Neuronal stem cell (in vitro differentiated cells): ENCODE measurements around the gene TSPAN7.

Source experiments
- DNase-seq: peaks from one replicate; pipeline ENCODE4 v3.0.0-alpha.2; 2013; ENCODE audit warnings: low spot score
- H2AFZ ChIP-seq: one replicate; pipeline ENCODE4 v1.6.1; 2013; ENCODE audit warnings: mild to moderate bottlenecking, low read length, inconsistent platforms
- H2AK5ac ChIP-seq: 2 replicates; pipeline ENCODE4 v1.6.1; 2013; ENCODE audit warnings: low read depth, mild to moderate bottlenecking, inconsistent platforms, low read length, moderate library complexity, mixed read lengths
- H2BK120ac ChIP-seq: 2 replicates; pipeline ENCODE4 v1.6.1; 2013; ENCODE audit warnings: low read depth, mild to moderate bottlenecking, inconsistent platforms, low read length, moderate library complexity, mixed read lengths
- H2BK12ac ChIP-seq: one replicate; pipeline ENCODE4 v1.6.1; 2013; ENCODE audit warnings: low read length, inconsistent platforms
- H2BK15ac ChIP-seq: 2 replicates; pipeline ENCODE4 v1.6.1; 2013; ENCODE audit warnings: mild to moderate bottlenecking, low read length, inconsistent platforms, mixed read lengths
- H2BK5ac ChIP-seq: one replicate; pipeline ENCODE4 v1.6.1; 2013; ENCODE audit warnings: inconsistent platforms, mild to moderate bottlenecking, low read length, moderate library complexity
- H3K14ac ChIP-seq: one replicate; pipeline ENCODE4 v1.6.1; 2013; ENCODE audit warnings: low read length, inconsistent platforms
- H3K18ac ChIP-seq: 2 replicates; pipeline ENCODE4 v1.6.1; 2013; ENCODE audit warnings: low read length, inconsistent platforms
- H3K23ac ChIP-seq: 2 replicates; pipeline ENCODE4 v1.6.1; 2013; ENCODE audit warnings: low read depth, mild to moderate bottlenecking, mixed read lengths, low read length, inconsistent platforms; ENCODE audit not compliant: poor library complexity
- H3K27ac ChIP-seq: replicated peaks from 3 replicates; pipeline ENCODE4 v1.5.1; 2013; ENCODE audit warnings: low read length, inconsistent platforms
- H3K27me3 ChIP-seq, 3 experiments: 2 replicates each; pipeline ENCODE4 v1.6.1; 2013; ENCODE audit warnings: low read length in 3 of 3, mild to moderate bottlenecking in 2 of 3, inconsistent platforms in 1 of 3, low read depth in 1 of 3, mixed read lengths in 1 of 3, moderate library complexity in 1 of 3; ENCODE audit not compliant: control insufficient read depth in 3 of 3, insufficient read depth in 3 of 3
- H3K36me3 ChIP-seq, 2 donors: replicated peaks in 1 of 2; 2 replicates each; pipeline ENCODE4 v1.6.1; 2013; ENCODE audit warnings: low read length in 2 of 2; ENCODE audit not compliant: control insufficient read depth in 2 of 2, insufficient read depth in 2 of 2
- H3K4ac ChIP-seq: 2 replicates; pipeline ENCODE4 v1.6.1; 2013; ENCODE audit warnings: inconsistent platforms, mild to moderate bottlenecking, low read length, moderate library complexity
- H3K4me1 ChIP-seq, 2 donors: 1 replicate in 1 of 2; 2 replicates in 1 of 2; pipeline ENCODE4 v1.6.1; 2013; ENCODE audit warnings: low read length in 2 of 2, low read depth in 1 of 2; ENCODE audit not compliant: control insufficient read depth in 2 of 2, insufficient read depth in 1 of 2
- H3K4me2 ChIP-seq: one replicate; pipeline ENCODE4 v1.6.1; 2013; ENCODE audit warnings: mild to moderate bottlenecking, low read length, inconsistent platforms; ENCODE audit not compliant: insufficient read depth, poor library complexity, severe bottlenecking
- H3K4me3 ChIP-seq, 2 donors: 2 replicates each; pipeline ENCODE4 v1.5.1; 2013; ENCODE audit warnings: low read length in 2 of 2, mild to moderate bottlenecking in 2 of 2, inconsistent platforms in 1 of 2, moderate library complexity in 1 of 2
- H3K79me1 ChIP-seq: one replicate; pipeline ENCODE4 v1.6.1; 2013; ENCODE audit warnings: low read depth, mild to moderate bottlenecking, inconsistent platforms, low read length, moderate library complexity
- H3K9ac ChIP-seq: one replicate; pipeline ENCODE4 v1.6.1; 2013; ENCODE audit warnings: mild to moderate bottlenecking, low read depth, low read length, inconsistent platforms; ENCODE audit not compliant: poor library complexity
- H3K9me3 ChIP-seq, 2 donors: replicated peaks in 1 of 2; 2 replicates each; pipeline versions ENCODE3 to v1.6.1; 2013; ENCODE audit warnings: low read length in 2 of 2, mild to moderate bottlenecking in 2 of 2, inconsistent platforms in 1 of 2, low read depth in 1 of 2, mixed read lengths in 1 of 2, moderate library complexity in 1 of 2; ENCODE audit not compliant: control insufficient read depth in 2 of 2, insufficient read depth in 1 of 2
- H4K8ac ChIP-seq: one replicate; pipeline ENCODE4 v1.6.1; 2013; ENCODE audit warnings: low read depth, mild to moderate bottlenecking, inconsistent platforms, low read length, moderate library complexity
- H4K91ac ChIP-seq: one replicate; pipeline ENCODE4 v1.6.1; 2013; ENCODE audit warnings: low read length, low read depth, mild to moderate bottlenecking, inconsistent platforms; ENCODE audit not compliant: poor library complexity
- WGBS, 2 donors: extraction: QIAGEN DNeasy Blood & Tissue Kit; methylation state at CpG; one replicate each; pipeline ENCODE4 v1.1.7; 2013; ENCODE audit warnings: missing lambda C conversion rate in 2 of 2, mixed read lengths in 1 of 2; ENCODE audit not compliant: insufficient read length in 2 of 2, insufficient replicate concordance in 1 of 2; ENCODE audit errors: extremely low coverage in 2 of 2; 5-methylcytosine and 5-hydroxymethylcytosine counted together

Gene TSPAN7

GRCh38 chrX:38652934-38653442 lies 91.6 kb downstream of the TSPAN7 start:
- no peak overlapping the region for H3K4me2 ChIP-seq
- H3K4me1 ChIP-seq: no peaks in the 10 kb centered on the region
- H3K18ac ChIP-seq: no peak overlapping the region
- no peaks in the 10 kb centered on the region for H3K79me1 ChIP-seq
- H2BK15ac ChIP-seq: no peak overlapping the region
- no peak overlapping the region for H3K4ac ChIP-seq
- DNase-seq: no peak
- no peak overlapping the region for H2BK120ac ChIP-seq
- no peak overlapping the region for H3K4me3 ChIP-seq
- H3K27ac ChIP-seq: no peak overlapping the region
- no peak overlapping the region for H3K14ac ChIP-seq
- H3K23ac ChIP-seq: no peak overlapping the region
- H3K27me3 ChIP-seq: no peaks in the 10 kb centered on the region
- WGBS, 2 donors: no CpG with 5 or more reads among the region's 13 CpGs
- H4K8ac ChIP-seq: no peak overlapping the region
- no peak overlapping the region for H2AK5ac ChIP-seq
- H2BK12ac ChIP-seq: no peak overlapping the region
- no peak overlapping the region for H3K9ac ChIP-seq
- no peak overlapping the region for H2AFZ ChIP-seq
- H4K91ac ChIP-seq: no peak overlapping the region
- H3K36me3 ChIP-seq: no peaks in the 10 kb centered on the region
- H2BK5ac ChIP-seq: no peak overlapping the region
- H3K9me3 ChIP-seq: no peaks in the 10 kb centered on the region

- Histone ChIP-seq H3K18ac (no peak overlapping the region), H3K14ac (no peak overlapping the region), H3K27me3 (no peaks in the 10 kb centered on the region), H2AK5ac (no peak overlapping the region), H3K4me3 (no peak overlapping the region), H2BK12ac (no peak overlapping the region), H3K36me3 (no peaks in the 10 kb centered on the region), H4K8ac (no peak overlapping the region), H2BK120ac (no peak overlapping the region), H4K91ac (no peak overlapping the region), H3K9ac (no peak overlapping the region), H3K23ac (no peak overlapping the region), H3K79me1 (no peaks in the 10 kb centered on the region), H2BK15ac (no peak overlapping the region), H2BK5ac (no peak overlapping the region), H3K4ac (no peak overlapping the region), H3K27ac (no peak overlapping the region), H3K9me3 (no peaks in the 10 kb centered on the region), H2AFZ (no peak overlapping the region), H3K4me1 (no peaks in the 10 kb centered on the region), H3K4me2 (no peak overlapping the region)
- no peak for DNase-seq
- WGBS, 2 donors: no CpG with 5 or more reads among the region's 1 CpG
Observed at GRCh38 chrX:38654302-38654701, 93.0 kb downstream of the TSPAN7 start.

GRCh38 chrX:38656350-38656915 lies 95.1 kb downstream of the TSPAN7 start:
- Histone ChIP-seq H3K27me3 (no peaks in the 10 kb centered on the region), H3K14ac (no peak overlapping the region), H3K79me1 (no peaks in the 10 kb centered on the region), H3K27ac (no peak overlapping the region), H3K9me3 (no peaks in the 10 kb centered on the region), H3K23ac (no peak overlapping the region), H3K9ac (no peak overlapping the region), H3K4me1 (no peaks in the 10 kb centered on the region), H3K18ac (no peak overlapping the region), H4K91ac (no peak overlapping the region), H3K36me3 (no peaks in the 10 kb centered on the region), H2BK12ac (no peak overlapping the region), H4K8ac (no peak overlapping the region), H2BK5ac (no peak overlapping the region), H2AFZ (no peak overlapping the region), H3K4me3 (no peak overlapping the region), H2BK15ac (no peak overlapping the region), H2BK120ac (no peak overlapping the region), H2AK5ac (no peak overlapping the region), H3K4ac (no peak overlapping the region), H3K4me2 (no peak overlapping the region)
- DNase-seq: no peak
- no CpG with 5 or more reads among the region's 4 CpGs for WGBS, 2 donors

GRCh38 chrX:38657562-38657961 lies 96.2 kb downstream of the TSPAN7 start:
- H3K4ac ChIP-seq: no peak overlapping the region
- no peak overlapping the region for H4K91ac ChIP-seq
- no peak overlapping the region for H3K4me2 ChIP-seq
- no peak overlapping the region for H3K14ac ChIP-seq
- H3K36me3 ChIP-seq: no peaks in the 10 kb centered on the region
- DNase-seq: no peak
- no peaks in the 10 kb centered on the region for H3K27me3 ChIP-seq
- no peak overlapping the region for H4K8ac ChIP-seq
- no peak overlapping the region for H2AK5ac ChIP-seq
- H3K79me1 ChIP-seq: no peaks in the 10 kb centered on the region
- no peak overlapping the region for H3K18ac ChIP-seq
- no peak overlapping the region for H2BK15ac ChIP-seq
- H3K4me3 ChIP-seq: no peak overlapping the region
- H2BK5ac ChIP-seq: no peak overlapping the region
- no peak overlapping the region for H2AFZ ChIP-seq
- no peak overlapping the region for H3K27ac ChIP-seq
- H3K23ac ChIP-seq: no peak overlapping the region
- no peak overlapping the region for H3K9ac ChIP-seq
- no peaks in the 10 kb centered on the region for H3K9me3 ChIP-seq
- no peaks in the 10 kb centered on the region for H3K4me1 ChIP-seq
- no peak overlapping the region for H2BK12ac ChIP-seq
- no peak overlapping the region for H2BK120ac ChIP-seq
